OCI-LY7 (cell line): ENCODE measurements around the gene KLHL34. TPM values are rescaled to one million over a fixed set of nuclear protein-coding genes. Genes with fewer than 3 reads are reported as not detected.

ENCODE experiments used
- BruUV-seq: library from RNA; stranded (reverse); fragments of 400-500 nt; replicated peaks from 2 replicates; lab custom pipeline; 2021; lab: Mats Ljungman, UMichigan
- CTCF ChIA-PET: fragments of 300-600 bp; sonication (Branson Sonifier 250); formaldehyde crosslinking; loops from one replicate; lab custom pipeline; 2022; ENCODE audit warnings: antibody characterized with exemption; ENCODE audit not compliant: unreplicated experiment; lab: Charles Lee
- POLR2A ChIA-PET: fragments of 300-600 bp; sonication (Branson Sonifier 250); formaldehyde crosslinking; loops from one replicate; lab custom pipeline; 2022; ENCODE audit warnings: antibody characterized with exemption; lab: Charles Lee
- DNase-seq: peaks from one replicate; pipeline ENCODE4 v3.0.0-alpha.2; 2015; ENCODE audit warnings: low spot score
- H2AFZ ChIP-seq: fragments of 200-600 bp; sonication (generic), shearing (Covaris generic); 2 replicates; pipeline ENCODE4 v1.6.1; 2014; ENCODE audit warnings: mild to moderate bottlenecking, antibody characterized with exemption, low read length, moderate library complexity
- H3K27ac ChIP-seq: fragments of 200-600 bp; sonication (generic); 2 replicates; pipeline ENCODE4 v1.5.1; 2014; ENCODE audit warnings: mixed run types, low read depth, mild to moderate bottlenecking, moderate library complexity, low read length, inconsistent platforms; ENCODE audit not compliant: poor library complexity, severe bottlenecking
- H3K36me3 ChIP-seq: fragments of 200-600 bp; sonication (generic); 2 replicates; pipeline ENCODE4 v1.6.1; 2014; ENCODE audit warnings: mild to moderate bottlenecking, antibody characterized with exemption, low read length, moderate library complexity, mixed read lengths; ENCODE audit not compliant: insufficient read depth
- H3K4me1 ChIP-seq: fragments of 200-600 bp; sonication (generic); 2 replicates; pipeline ENCODE4 v1.5.1; 2014; ENCODE audit warnings: mild to moderate bottlenecking, low read length; ENCODE audit not compliant: insufficient read depth, poor library complexity, severe bottlenecking
- H3K4me2 ChIP-seq: fragments of 200-600 bp; sonication (generic); 2 replicates; pipeline ENCODE4 v1.6.1; 2014; ENCODE audit warnings: mild to moderate bottlenecking, low read length
- H3K4me3 ChIP-seq: fragments of 200-600 bp; sonication (generic); 2 replicates; pipeline ENCODE4 v1.5.1; 2014; ENCODE audit warnings: mild to moderate bottlenecking, low read depth, low read length; ENCODE audit not compliant: poor library complexity, severe bottlenecking
- H3K79me2 ChIP-seq: fragments of 200-600 bp; sonication (generic); 2 replicates; pipeline ENCODE4 v1.6.1; 2016; ENCODE audit warnings: low read depth, mild to moderate bottlenecking, low read length, moderate library complexity, mixed read lengths; ENCODE audit not compliant: insufficient read depth
- H3K9me2 ChIP-seq: fragments of 200-600 bp; sonication (generic); 2 replicates; pipeline ENCODE4 v1.6.1; 2016; ENCODE audit warnings: mild to moderate bottlenecking, low read length, mixed read lengths; ENCODE audit not compliant: insufficient read depth
- H3K9me3 ChIP-seq: fragments of 200-600 bp; sonication (generic); 2 replicates; pipeline ENCODE4 v1.6.1; 2014; ENCODE audit warnings: mild to moderate bottlenecking, mixed run types, low read length, mixed read lengths
- H4K20me1 ChIP-seq: fragments of 200-600 bp; sonication (generic); 2 replicates; pipeline ENCODE4 v1.6.1; 2014; ENCODE audit warnings: mild to moderate bottlenecking, antibody characterized with exemption, low read length, moderate library complexity, mixed read lengths; ENCODE audit not compliant: insufficient read depth
- CTCF ChIP-seq: fragments of 200-600 bp; sonication (generic); conservative IDR thresholded peaks from 2 replicates; pipeline ENCODE4 v1.5.1; 2014; ENCODE audit warnings: mild to moderate bottlenecking, antibody characterized with exemption, low read length, moderate library complexity, mixed read lengths
- EZH2phosphoT487 ChIP-seq: fragments of 200-600 bp; sonication (generic); IDR thresholded peaks from 2 replicates; pipeline ENCODE4 v1.6.1; 2018; ENCODE audit warnings: low read depth, borderline replicate concordance, mild to moderate bottlenecking, mixed run types, antibody characterized with exemption, low read length, moderate library complexity, mixed read lengths
- intact Hi-C: fragments of 100-400 bp; cut with micrococcal nuclease; formaldehyde crosslinking; loops from one replicate; pipeline ENCODE4 v1.10.0; 2022; ENCODE audit not compliant: unreplicated experiment
- total RNA-seq, 2 experiments: library from RNA; depleted of rRNA in 1 of 2; stranded (reverse); fragments of >200 nt in 1 of 2; shearing (Covaris generic) in 1 of 2; gene quantifications; 2 replicates each; pipeline ENCODE4 v1.2.3, GENCODE V29; 2014 to 2022

The KLHL34 gene
- total RNA-seq, 2 experiments from 2014 or later = not detected

GRCh38 chrX:21656587-21657317, 1.4 kb downstream of the KLHL34 start:
- intact Hi-C loops = no loop called here
- POLR2A ChIA-PET = no interaction called here
- Histone ChIP-seq H4K20me1 (no peaks in the 10 kb centered on the region), H3K9me2 (no peaks in the 10 kb centered on the region), H3K4me2 (no peak overlapping the region), H2AFZ (no peak overlapping the region), H3K27ac (no peak overlapping the region), H3K9me3 (no peaks in the 10 kb centered on the region), H3K4me3 (no peak overlapping the region), H3K4me1 (no peaks in the 10 kb centered on the region), H3K36me3 (no peaks in the 10 kb centered on the region), H3K79me2 (no peaks in the 10 kb centered on the region)
- no peak for DNase-seq
- CTCF ChIA-PET = no interaction called here
- TF ChIP-seq EZH2phosphoT487 (no peak), CTCF (no peak)
- BruUV-seq = no TSS peak

GRCh38 chrX:21655901-21656586, 2.1 kb downstream of the KLHL34 start:
- ChIA-PET CTCF (no interaction called here), POLR2A (no interaction called here)
- no TSS peak for BruUV-seq
- H3K4me1 ChIP-seq = no peaks in the 10 kb centered on the region
- intact Hi-C loops = no loop called here
- H3K79me2 ChIP-seq = no peaks in the 10 kb centered on the region
- no peak overlapping the region for H3K4me3 ChIP-seq
- H3K4me2 ChIP-seq = no peak overlapping the region
- no peaks in the 10 kb centered on the region for H4K20me1 ChIP-seq
- H3K36me3 ChIP-seq = no peaks in the 10 kb centered on the region
- H3K27ac ChIP-seq = no peak overlapping the region
- no peak for DNase-seq
- TF ChIP-seq CTCF (no peak), EZH2phosphoT487 (no peak)
- H3K9me2 ChIP-seq = no peaks in the 10 kb centered on the region
- H3K9me3 ChIP-seq = no peaks in the 10 kb centered on the region
- no peak overlapping the region for H2AFZ ChIP-seq

- Histone ChIP-seq H2AFZ (no peak overlapping the region), H4K20me1 (no peaks in the 10 kb centered on the region), H3K9me2 (no peaks in the 10 kb centered on the region), H3K9me3 (no peaks in the 10 kb centered on the region), H3K4me3 (no peak overlapping the region), H3K27ac (no peak overlapping the region), H3K4me2 (no peak overlapping the region), H3K79me2 (no peaks in the 10 kb centered on the region), H3K4me1 (no peaks in the 10 kb centered on the region), H3K36me3 (no peaks in the 10 kb centered on the region)
- TF ChIP-seq EZH2phosphoT487 (no peak), CTCF (no peak)
- CTCF ChIA-PET = no interaction called here
- BruUV-seq = no TSS peak
- intact Hi-C loops = no loop called here
- POLR2A ChIA-PET = no interaction called here
- DNase-seq = no peak
Measured at GRCh38 chrX:21645886-21646285, 12.2 kb downstream of the KLHL34 start.
